Stomach smooth muscle (tissue), 2 donors: Measurements from ENCODE around the gene TMEM156.
"Not testable (repeated sequence)": the region's sequence is repeated elsewhere in the genome, so short reads cannot be mapped to it uniquely, and the experiment has no call there.

Experiments
- H3K27ac ChIP-seq: one replicate; pipeline ENCODE4 v1.7.0; 2013; ENCODE audit warnings: mild to moderate bottlenecking, low read length, inconsistent platforms
- H3K27me3 ChIP-seq, 2 donors: one replicate each; pipeline ENCODE4 v1.7.0; 2013; ENCODE audit warnings: low read length in 2 of 2; ENCODE audit not compliant: insufficient read depth in 2 of 2, control insufficient read depth in 1 of 2
- H3K36me3 ChIP-seq, 2 donors: one replicate each; pipeline ENCODE4 v1.7.0; 2013; ENCODE audit warnings: low read length in 2 of 2; ENCODE audit not compliant: control insufficient read depth in 2 of 2, insufficient read depth in 2 of 2
- H3K4me1 ChIP-seq: one replicate; pipeline ENCODE4 v1.7.0; 2013; ENCODE audit warnings: low read length; ENCODE audit not compliant: control insufficient read depth, insufficient read depth
- H3K4me3 ChIP-seq, 2 donors: one replicate each; pipeline ENCODE4 v1.7.0; 2013; ENCODE audit warnings: low read length in 2 of 2
- H3K9ac ChIP-seq, 2 donors: one replicate each; pipeline ENCODE4 v1.7.0; 2013; ENCODE audit warnings: low read length in 2 of 2, mild to moderate bottlenecking in 1 of 2
- H3K9me3 ChIP-seq, 2 donors: one replicate each; pipeline ENCODE4 v1.7.0; 2013; ENCODE audit warnings: low read length in 2 of 2; ENCODE audit not compliant: control insufficient read depth in 2 of 2
- donor health status: healthy.
- donor health status: Pancreatic carcinoma.

TMEM156 gene

DNA sequence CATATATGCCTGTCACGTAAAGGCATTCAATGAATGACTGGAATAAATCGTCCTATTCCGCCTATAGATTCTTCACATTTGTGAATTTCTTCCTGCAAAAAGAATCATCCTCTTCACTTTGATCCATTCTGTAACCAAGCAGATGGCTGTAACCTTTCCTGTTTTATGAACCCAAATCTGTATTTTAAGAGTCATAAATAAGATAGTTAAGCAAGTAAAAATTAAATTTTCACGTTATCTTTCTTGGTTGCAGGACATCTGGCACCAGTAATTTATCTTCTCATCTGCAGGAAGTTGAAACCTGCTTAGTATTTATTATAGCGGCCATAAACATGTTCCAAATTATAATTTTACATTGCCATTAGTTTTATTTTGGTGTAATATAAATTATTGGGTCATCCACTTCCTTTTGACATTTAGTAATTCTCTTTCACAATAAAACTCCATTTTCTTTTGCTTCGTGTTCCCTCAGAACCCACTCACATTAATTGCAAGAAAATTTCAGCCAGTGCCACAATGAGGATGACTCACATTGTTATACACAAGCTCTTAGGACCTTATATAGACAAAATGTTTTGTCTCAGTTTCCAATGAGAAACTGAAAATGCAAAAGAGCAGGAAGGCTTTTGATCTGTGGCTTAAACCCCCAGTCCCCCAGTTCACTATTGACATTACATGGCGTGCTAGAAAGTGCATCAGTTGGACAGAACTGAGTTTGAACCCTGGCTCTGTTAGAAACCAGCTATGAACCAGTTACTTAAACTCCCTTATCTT is 51.1 kb downstream of the TMEM156 start:
- H3K27ac ChIP-seq, result no peak overlapping the region

GRCh38 chr4:38979511-38980230 is 52.5 kb downstream of the TMEM156 start:
- Histone ChIP-seq H3K9ac (no peak overlapping the region), H3K4me3 (no peak overlapping the region), H3K36me3 (no peaks in the 10 kb centered on the region), H3K27ac (no peak overlapping the region), H3K27me3 (no peaks in the 10 kb centered on the region), H3K4me1 (no peaks in the 10 kb centered on the region), H3K9me3 (no peaks in the 10 kb centered on the region)

More for the DNA sequence above, 51.1 kb downstream of the TMEM156 start:
- H3K36me3 ChIP-seq, result no peaks in the 10 kb centered on the region
- no peaks in the 10 kb centered on the region for H3K9me3 ChIP-seq
- no peak overlapping the region for H3K4me3 ChIP-seq
- H3K27me3 ChIP-seq, result no peaks in the 10 kb centered on the region
- no peak overlapping the region for H3K9ac ChIP-seq
- H3K4me1 ChIP-seq, result no peaks in the 10 kb centered on the region

DNA sequence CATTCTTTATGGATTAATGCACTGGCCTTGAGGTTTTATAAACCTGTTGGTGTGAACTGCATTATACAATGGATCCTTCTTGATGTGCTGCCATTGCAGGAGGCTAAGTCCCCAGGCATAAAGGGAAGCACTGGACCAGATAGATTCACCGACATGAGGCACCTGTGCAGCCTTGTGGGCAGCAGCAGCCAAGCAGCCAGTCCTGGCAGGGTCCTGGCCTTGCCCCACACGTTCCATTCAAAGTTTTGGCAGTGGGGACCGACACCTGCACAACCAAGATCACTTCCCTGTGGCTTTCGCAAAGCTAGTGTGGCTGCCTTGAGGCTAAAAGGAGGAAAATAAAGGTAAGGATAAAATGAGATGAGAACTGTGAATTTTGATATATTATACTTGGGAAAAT is 53.1 kb downstream of the TMEM156 start:
- H3K9ac ChIP-seq, result no peak overlapping the region
- no peak overlapping the region for H3K4me3 ChIP-seq
- H3K27ac ChIP-seq, result no peak overlapping the region
- H3K36me3 ChIP-seq, result no peaks in the 10 kb centered on the region
- no peaks in the 10 kb centered on the region for H3K27me3 ChIP-seq
- no peaks in the 10 kb centered on the region for H3K9me3 ChIP-seq
- H3K4me1 ChIP-seq, result no peaks in the 10 kb centered on the region

DNA sequence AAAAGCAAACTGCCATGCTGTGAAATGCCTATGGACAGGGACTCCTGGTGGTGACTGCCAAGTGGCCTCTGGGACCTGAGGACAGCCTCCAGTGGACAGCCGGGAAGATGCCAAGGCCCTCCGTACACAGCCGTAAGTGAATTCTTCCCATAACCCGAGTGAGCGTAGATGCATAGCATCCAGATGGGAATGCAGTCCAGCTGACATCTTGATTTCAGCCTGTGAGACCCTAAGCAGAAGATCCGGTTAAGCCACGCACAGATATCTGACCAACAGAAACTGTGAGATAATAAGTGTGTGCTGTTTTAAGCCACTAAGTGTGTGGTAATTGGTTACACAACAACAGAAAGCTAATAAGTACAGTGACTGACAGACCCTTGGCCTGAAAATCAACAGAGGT is 55.9 kb downstream of the TMEM156 start:
- Histone ChIP-seq H3K36me3 (no peaks in the 10 kb centered on the region), H3K27me3 (no peaks in the 10 kb centered on the region), H3K9ac (no peak overlapping the region), H3K4me1 (no peaks in the 10 kb centered on the region), H3K9me3 (no peaks in the 10 kb centered on the region), H3K27ac (no peak overlapping the region), H3K4me3 (no peak overlapping the region)

DNA sequence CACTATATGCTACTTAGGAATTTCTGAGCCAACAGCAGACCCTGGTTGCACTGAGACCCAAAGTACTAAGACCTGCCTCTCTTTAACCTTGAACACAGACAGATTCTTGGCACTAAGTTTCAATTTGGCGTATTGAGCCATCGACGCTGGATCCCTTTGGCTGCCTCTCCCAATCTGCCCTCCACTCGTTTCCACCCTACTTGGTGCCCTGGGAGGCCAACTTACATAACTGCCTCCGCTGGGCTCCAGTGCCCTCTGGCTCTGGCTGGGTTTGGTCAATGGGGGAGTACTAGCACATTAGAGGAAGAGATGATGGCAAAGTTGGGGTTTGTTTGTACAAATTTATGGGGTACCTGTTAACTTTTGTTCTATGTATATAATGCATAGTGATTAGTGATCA is 63.5 kb downstream of the TMEM156 start:
- no peaks in the 10 kb centered on the region for H3K36me3 ChIP-seq
- H3K9me3 ChIP-seq, result no peaks in the 10 kb centered on the region
- H3K9ac ChIP-seq, result no peak overlapping the region
- no peak overlapping the region for H3K27ac ChIP-seq
- H3K4me1 ChIP-seq, result no peaks in the 10 kb centered on the region
- H3K4me3 ChIP-seq, result no peak overlapping the region
- no peaks in the 10 kb centered on the region for H3K27me3 ChIP-seq

GRCh38 chr4:38967260-38968095 is 64.7 kb downstream of the TMEM156 start:
- H3K27ac ChIP-seq, result no peak overlapping the region
- H3K4me3 ChIP-seq, result no peak overlapping the region
- no peaks in the 10 kb centered on the region for H3K4me1 ChIP-seq
- no peaks in the 10 kb centered on the region for H3K9me3 ChIP-seq
- no peaks in the 10 kb centered on the region for H3K36me3 ChIP-seq
- no peaks in the 10 kb centered on the region for H3K27me3 ChIP-seq
- H3K9ac ChIP-seq, result no peak overlapping the region

- H3K27ac ChIP-seq, result no peak overlapping the region
- H3K9ac ChIP-seq, result no peak overlapping the region
- H3K9me3 ChIP-seq, result no peaks in the 10 kb centered on the region
- no peaks in the 10 kb centered on the region for H3K36me3 ChIP-seq
- no peaks in the 10 kb centered on the region for H3K4me1 ChIP-seq
- H3K27me3 ChIP-seq, result no peaks in the 10 kb centered on the region
- H3K4me3 ChIP-seq, result no peak overlapping the region
Measured at GRCh38 chr4:38965866-38966265, 66.3 kb downstream of the TMEM156 start.

DNA sequence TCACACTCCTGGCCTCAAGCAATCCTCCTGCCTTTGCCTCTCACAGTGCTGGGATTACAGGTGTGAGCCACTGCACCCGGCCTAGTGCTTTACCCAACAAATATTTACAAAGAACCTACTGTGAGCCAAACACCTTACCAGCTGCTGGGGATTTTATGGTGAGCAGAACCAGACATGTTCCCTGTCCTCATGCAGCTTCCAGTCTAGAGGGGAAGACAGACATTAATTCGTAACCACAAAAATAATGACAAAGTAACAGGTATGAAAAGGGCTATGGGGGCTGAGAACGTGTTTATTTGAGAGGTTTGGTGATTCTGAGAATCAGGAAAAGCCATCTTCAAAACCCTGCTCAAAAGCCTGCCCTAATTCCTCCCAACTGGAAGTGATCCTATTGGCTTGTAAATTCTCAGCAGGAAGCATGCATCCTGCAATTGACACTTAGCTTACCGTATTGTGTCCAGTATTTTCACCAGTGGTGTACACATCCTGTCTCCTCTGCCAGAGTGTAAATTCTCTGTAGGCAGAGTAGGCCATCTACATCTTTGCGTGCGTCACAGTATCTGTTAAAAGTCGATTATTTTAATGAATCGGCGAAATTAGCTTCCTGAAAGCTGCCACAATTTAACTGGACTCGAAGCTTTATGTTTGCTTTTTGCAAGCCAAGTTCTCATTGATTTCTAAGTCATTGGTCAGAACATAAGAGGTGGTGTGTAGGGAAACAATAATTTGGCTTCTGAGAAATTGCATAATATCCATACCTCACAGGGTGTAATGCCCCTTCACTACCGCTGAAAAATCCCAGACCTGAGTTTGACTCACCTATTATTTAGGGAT is 67.0 kb downstream of the TMEM156 start:
- Histone ChIP-seq H3K9ac (no peak overlapping the region), H3K4me1 (no peaks in the 10 kb centered on the region), H3K27ac (no peak overlapping the region), H3K27me3 (no peaks in the 10 kb centered on the region), H3K36me3 (no peaks in the 10 kb centered on the region), H3K9me3 (no peaks in the 10 kb centered on the region), H3K4me3 (no peak overlapping the region)

- H3K9me3 ChIP-seq, result not testable (repeated sequence)
Measured at GRCh38 chr4:38959248-38959647, 73.0 kb downstream of the TMEM156 start.

More at GRCh38 chr4:38959248-38959647, 73.0 kb downstream of the TMEM156 start:
- not testable (repeated sequence) for H3K9ac ChIP-seq, H3K27me3 ChIP-seq, H3K27ac ChIP-seq, H3K4me1 ChIP-seq, H3K4me3 ChIP-seq, H3K36me3 ChIP-seq
